Activated T-helper 2 cell treated with anti-CD3 and anti-CD28 coated beads, Interferon-gamma antibody, Interleukin-2, Interleukin-4, amounts not matched to agents 10 μg/mL and 5 μg/mL and 100 μg/mL, durations not matched to agents 14 hours and 24 hours and 36 hours (primary cell): ENCODE data around the gene THAP4. TPM values are rescaled to one million over a fixed set of nuclear protein-coding genes. Genes with fewer than 3 reads are reported as not detected.

Experiments used
- DNase-seq: peaks from one replicate; pipeline ENCODE4 v3.0.0; 2021; ENCODE audit warnings: low spot score
- H3K27ac Mint-ChIP-seq: one replicate; pipeline ENCODE4 v1.8.0; 2021; ENCODE audit warnings: mixed read lengths
- H3K27me3 Mint-ChIP-seq: one replicate; pipeline ENCODE4 v1.8.0; 2021; ENCODE audit warnings: low read depth, mixed read lengths
- H3K36me3 Mint-ChIP-seq: one replicate; pipeline ENCODE4 v1.8.0; 2021; ENCODE audit warnings: low read depth, mixed read lengths
- H3K4me1 Mint-ChIP-seq: one replicate; pipeline ENCODE4 v1.8.0; 2021; ENCODE audit warnings: low read depth, mixed read lengths
- H3K4me3 Mint-ChIP-seq: one replicate; pipeline ENCODE4 v1.8.0; 2021; ENCODE audit warnings: low read depth, mild to moderate bottlenecking, moderate library complexity, mixed read lengths
- H3K9me3 Mint-ChIP-seq: one replicate; pipeline ENCODE4 v1.8.0; 2021; ENCODE audit warnings: mixed read lengths
- intact Hi-C: fragments of 100-400 bp; cut with micrococcal nuclease; formaldehyde crosslinking; loops from one replicate; pipeline ENCODE4 v1.15.1; 2023
- total RNA-seq: library from RNA; stranded (reverse); gene quantifications from 2 replicates; pipeline ENCODE4 v1.2.3, GENCODE V29; 2022

The THAP4 gene
- total RNA-seq, 1 donor from 2014 or later = 48.7 TPM

DNA sequence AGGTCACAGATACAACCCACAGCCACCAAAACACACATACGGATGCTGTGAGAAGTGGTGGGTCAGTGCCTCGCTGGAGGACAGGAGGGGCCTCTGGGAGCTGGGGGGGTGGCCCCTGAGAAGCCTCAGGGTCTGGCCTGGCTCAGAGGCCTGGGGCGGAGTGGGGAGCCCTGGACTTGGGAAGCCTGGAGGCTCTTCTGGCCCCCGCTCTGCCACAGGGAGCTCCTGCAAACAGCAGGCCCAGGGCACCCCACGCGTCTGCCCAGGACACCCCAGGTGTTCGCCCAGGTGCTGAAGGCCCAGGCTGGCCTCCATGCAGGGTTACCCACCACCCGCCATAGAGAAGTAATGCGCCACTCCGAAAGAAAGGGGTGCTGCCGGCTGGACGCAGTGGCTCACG lies 25.9 kb downstream of the THAP4 start:
- Mint-ChIP-seq H3K4me3 (peak overlapping the region; percentile 62), H3K4me1 (peaks cover 17% of the 10 kb centered on the region), H3K9me3 (no peaks in the 10 kb centered on the region), H3K27me3 (no peaks in the 10 kb centered on the region), H3K36me3 (peaks cover 28% of the 10 kb centered on the region), H3K27ac (no peak overlapping the region)
- DNase-seq = no peak
- intact Hi-C loops = loop anchor here (5.0 kb wide), 1 partner anchor 254 kb away; the partner anchor contains the start of gene FARP2

DNA sequence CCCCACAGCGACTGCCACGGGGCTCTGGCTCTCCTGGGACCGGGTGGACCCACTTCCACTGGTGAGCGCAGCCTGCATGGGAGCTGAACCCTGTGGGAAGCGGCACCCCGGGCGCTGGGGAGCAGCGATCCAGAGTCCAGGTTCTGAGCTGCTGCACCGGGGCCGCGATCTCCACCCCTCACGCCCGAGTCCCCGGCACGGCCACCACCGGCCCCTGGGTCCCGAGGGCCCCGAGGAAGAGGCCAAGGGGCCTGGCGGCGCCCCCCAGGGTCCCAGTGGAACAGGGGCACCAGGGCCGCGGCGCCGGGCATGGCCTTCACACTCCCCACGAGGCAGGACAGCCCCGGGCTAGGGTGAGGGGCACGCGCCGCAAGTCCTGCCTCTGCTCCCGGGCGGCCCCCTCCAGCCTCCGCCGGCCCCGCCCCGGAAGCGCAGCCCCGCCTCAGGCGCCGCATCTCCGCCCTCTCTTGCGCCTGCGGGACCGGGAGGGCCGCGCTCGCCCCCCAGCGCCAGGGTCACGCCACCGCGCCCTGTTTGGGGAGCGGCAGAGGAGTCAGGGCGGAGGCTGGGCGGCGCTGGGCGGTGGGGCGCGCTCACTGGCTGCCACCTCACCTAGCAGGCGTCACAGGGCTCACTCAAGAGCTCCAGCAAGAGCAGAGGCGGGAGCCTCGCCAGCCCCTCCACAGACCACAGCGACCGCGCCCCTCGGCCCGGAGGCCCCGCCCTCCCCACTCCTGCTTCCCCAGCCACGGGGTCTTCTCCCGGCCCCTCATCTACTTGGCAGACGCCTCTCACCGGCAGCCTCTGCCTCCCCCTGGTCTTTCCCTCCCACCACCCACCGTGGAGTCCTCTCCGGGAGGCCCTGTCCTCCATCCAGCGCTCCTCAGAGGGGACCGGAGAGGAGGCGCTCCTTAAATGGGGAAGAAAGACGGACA lies 26.8 kb downstream of the THAP4 start:
- no peaks in the 10 kb centered on the region for H3K9me3 Mint-ChIP-seq
- H3K27ac Mint-ChIP-seq = peak overlapping the region; percentile 53
- peak; percentile 89 for DNase-seq
- peaks cover 25% of the 10 kb centered on the region for H3K36me3 Mint-ChIP-seq
- H3K4me3 Mint-ChIP-seq = peak overlapping the region; percentile 62
- no peaks in the 10 kb centered on the region for H3K27me3 Mint-ChIP-seq
- H3K4me1 Mint-ChIP-seq = peaks cover 17% of the 10 kb centered on the region
- intact Hi-C loops = loop anchor here (1.0 to 5.0 kb wide), 2 partner anchors 253 to 295 kb away; partner anchors contain the start of genes FARP2, HDLBP and SEPTIN2

DNA sequence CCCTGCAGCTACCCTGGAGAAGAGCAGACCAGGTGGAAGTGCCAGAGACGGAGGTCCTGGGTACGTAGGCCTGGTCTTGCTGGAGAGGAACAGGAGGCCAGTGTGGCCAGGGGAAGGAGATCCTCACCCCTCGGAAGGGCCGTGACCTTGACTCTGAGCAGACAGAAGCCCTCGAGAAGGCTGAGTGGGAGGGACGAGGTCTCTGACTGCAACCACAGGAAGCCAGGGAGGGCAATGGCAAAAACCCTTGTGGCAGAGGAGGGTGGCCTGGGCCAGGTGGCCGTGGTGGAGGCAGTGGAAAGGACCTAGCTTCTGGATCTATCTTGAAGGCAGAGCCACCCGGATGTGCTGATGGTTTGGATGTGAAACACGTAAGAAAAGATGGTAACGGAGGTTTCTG lies 28.1 kb downstream of the THAP4 start:
- peaks cover 17% of the 10 kb centered on the region for H3K4me1 Mint-ChIP-seq
- no peaks in the 10 kb centered on the region for H3K27me3 Mint-ChIP-seq
- peak overlapping the region; percentile 18 for H3K27ac Mint-ChIP-seq
- peaks cover 22% of the 10 kb centered on the region for H3K36me3 Mint-ChIP-seq
- peak overlapping the region; percentile 60 for H3K4me3 Mint-ChIP-seq
- H3K9me3 Mint-ChIP-seq = no peaks in the 10 kb centered on the region
- DNase-seq = no peak
- intact Hi-C loops = no loop called here

DNA sequence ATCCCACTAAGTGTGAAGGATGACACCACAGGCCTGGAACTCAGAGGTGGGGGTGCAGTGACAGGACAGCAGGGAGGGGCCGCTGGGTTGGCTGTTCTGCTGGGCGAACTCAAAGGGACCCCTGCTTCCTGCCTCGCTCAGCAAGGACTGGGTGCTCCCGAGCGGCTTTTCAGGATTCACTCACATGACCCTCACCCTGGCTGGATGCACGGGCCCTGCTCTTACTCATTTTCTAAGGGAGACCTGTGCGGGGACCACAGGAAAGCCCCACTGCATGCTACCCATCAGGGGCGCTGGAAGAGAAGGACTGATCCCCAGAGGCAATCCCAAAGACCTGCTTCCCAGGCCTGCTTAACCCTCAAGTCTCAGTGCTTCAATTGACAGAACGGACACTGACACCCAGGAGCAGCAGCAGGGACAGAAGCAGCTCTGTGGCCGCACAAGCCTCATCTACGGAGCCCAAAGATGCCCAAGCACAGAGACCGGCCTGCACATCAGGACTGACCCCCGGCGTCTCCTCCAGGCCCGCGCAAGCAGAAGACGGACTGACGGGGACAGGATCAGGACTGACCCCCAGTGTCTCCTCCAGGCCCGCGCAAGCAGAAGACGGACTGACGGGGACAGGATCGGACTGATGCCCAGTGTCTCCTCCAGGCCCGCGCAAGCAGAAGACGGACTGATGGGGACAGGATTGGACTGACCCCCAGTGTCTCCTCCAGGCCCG lies 29.6 kb downstream of the THAP4 start:
- no peak overlapping the region for H3K4me3 Mint-ChIP-seq
- peaks cover 27% of the 10 kb centered on the region for H3K36me3 Mint-ChIP-seq
- DNase-seq = no peak
- peaks cover 17% of the 10 kb centered on the region for H3K4me1 Mint-ChIP-seq
- H3K9me3 Mint-ChIP-seq = no peaks in the 10 kb centered on the region
- intact Hi-C loops = no loop called here
- no peak overlapping the region for H3K27ac Mint-ChIP-seq
- no peaks in the 10 kb centered on the region for H3K27me3 Mint-ChIP-seq

DNA sequence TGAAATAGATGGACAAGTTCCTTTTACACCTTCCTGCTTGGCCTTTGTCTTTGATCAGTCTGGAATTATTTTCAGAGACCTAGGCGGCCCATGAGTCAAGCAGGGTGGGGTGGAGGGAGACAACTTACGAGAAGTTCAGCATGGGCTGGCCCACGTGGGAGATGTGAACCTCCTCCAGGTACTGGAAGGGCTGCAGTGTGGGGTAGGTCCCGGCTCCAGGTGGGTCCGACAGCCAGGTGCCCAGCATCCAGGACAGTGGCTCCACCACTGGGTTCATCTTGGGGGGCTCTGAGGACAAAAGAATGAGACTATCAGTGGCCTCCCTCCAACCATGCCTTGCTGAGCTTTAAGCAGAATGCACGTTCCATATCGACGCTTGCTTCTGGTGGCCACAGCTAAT lies 30.8 kb downstream of the THAP4 start:
- intact Hi-C loops = no loop called here
- no peak overlapping the region for H3K4me3 Mint-ChIP-seq
- no peak for DNase-seq
- peaks cover 30% of the 10 kb centered on the region for H3K36me3 Mint-ChIP-seq
- no peak overlapping the region for H3K27ac Mint-ChIP-seq
- no peaks in the 10 kb centered on the region for H3K9me3 Mint-ChIP-seq
- no peaks in the 10 kb centered on the region for H3K27me3 Mint-ChIP-seq
- peaks cover 13% of the 10 kb centered on the region for H3K4me1 Mint-ChIP-seq

DNA sequence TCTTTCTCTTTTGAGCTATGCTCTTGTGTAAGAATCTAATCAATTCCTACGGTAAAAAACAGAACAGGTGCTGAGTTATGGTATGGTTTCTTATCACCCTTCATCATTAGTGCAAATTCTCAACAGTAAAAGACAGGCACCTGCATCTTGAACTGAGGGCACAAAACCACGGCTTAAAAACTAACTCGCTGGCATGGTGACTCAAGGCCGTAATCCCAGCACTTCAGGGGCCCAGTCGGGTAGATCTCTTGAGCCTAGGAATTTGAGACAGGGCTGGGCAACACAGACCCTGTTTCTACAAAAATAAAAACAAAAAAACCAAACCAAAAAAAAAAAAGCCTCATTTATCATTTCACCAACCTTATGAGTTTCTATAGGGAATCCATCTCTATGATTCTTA lies 33.3 kb downstream of the THAP4 start:
- no peaks in the 10 kb centered on the region for H3K27me3 Mint-ChIP-seq
- peaks cover 4% of the 10 kb centered on the region for H3K4me1 Mint-ChIP-seq
- H3K27ac Mint-ChIP-seq = no peak overlapping the region
- no peaks in the 10 kb centered on the region for H3K9me3 Mint-ChIP-seq
- peaks cover 44% of the 10 kb centered on the region for H3K36me3 Mint-ChIP-seq
- DNase-seq = no peak
- intact Hi-C loops = no loop called here
- H3K4me3 Mint-ChIP-seq = no peak overlapping the region

DNA sequence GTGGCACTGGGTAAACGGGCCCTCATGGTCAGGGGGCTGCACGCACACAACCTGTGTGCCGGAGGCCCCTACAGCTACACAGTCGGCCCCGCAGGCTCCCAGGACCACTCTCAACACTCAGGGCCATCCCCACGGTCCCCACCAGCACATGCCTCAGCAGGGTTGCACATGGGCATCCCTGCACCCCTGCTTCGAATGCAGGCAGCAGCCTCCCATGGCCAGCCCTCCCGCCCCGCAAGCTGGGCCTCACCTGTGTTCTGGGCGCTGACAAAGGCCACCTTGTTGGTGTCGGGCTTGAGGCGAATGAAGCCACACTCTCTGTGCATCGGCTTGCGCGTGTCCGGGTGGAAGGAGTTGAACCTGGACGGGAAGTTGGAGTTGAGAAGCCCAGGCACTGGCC lies 34.2 kb downstream of the THAP4 start:
- DNase-seq = no peak
- H3K36me3 Mint-ChIP-seq = peaks cover 45% of the 10 kb centered on the region
- intact Hi-C loops = no loop called here
- no peaks in the 10 kb centered on the region for H3K9me3 Mint-ChIP-seq
- H3K27me3 Mint-ChIP-seq = no peaks in the 10 kb centered on the region
- no peak overlapping the region for H3K27ac Mint-ChIP-seq
- no peaks in the 10 kb centered on the region for H3K4me1 Mint-ChIP-seq
- no peak overlapping the region for H3K4me3 Mint-ChIP-seq

DNA sequence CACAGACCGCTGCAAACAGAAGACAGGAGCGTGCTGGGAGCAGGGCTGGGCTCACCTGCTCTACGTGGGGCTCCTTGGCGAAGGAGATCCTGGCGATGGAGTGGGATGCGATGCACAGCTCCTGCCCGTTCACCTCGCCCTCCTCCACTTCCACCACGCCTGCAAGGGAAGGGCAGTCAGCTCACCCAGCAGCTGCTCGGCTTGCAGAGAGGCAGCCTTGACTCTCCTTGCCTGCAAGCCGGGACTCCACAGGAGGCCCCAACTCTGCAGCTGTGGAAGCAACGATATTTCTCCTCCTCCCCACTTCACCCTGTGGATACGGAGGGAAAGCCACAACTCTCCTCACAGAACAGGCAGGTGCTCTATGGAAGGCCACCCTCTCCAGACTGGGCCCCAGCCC lies 35.1 kb downstream of the THAP4 start:
- H3K9me3 Mint-ChIP-seq = no peaks in the 10 kb centered on the region
- H3K27me3 Mint-ChIP-seq = no peaks in the 10 kb centered on the region
- DNase-seq = no peak
- no peak overlapping the region for H3K4me3 Mint-ChIP-seq
- intact Hi-C loops = no loop called here
- no peak overlapping the region for H3K27ac Mint-ChIP-seq
- H3K4me1 Mint-ChIP-seq = no peaks in the 10 kb centered on the region
- peaks cover 50% of the 10 kb centered on the region for H3K36me3 Mint-ChIP-seq

DNA sequence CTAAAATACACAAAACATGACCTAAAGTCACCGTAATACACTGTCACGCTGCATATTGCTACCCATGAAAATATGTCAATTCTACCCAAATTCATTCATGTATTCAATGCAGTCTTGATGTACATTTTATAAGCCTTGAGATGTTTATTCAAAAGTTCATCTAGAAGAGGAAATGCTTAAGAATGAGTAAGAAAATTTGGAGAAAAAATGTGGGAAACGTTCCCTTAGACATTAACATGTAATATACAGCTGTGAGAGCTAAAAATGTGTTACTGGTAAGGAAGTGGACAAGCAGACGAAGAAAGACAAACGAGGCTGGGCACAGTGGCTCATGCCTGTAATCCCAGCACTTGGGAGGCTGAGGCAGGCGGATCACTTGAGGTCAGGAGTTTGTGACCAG lies 37.3 kb downstream of the THAP4 start:
- intact Hi-C loops = no loop called here
- H3K27me3 Mint-ChIP-seq = no peaks in the 10 kb centered on the region
- H3K36me3 Mint-ChIP-seq = peaks cover 48% of the 10 kb centered on the region
- no peaks in the 10 kb centered on the region for H3K4me1 Mint-ChIP-seq
- no peak overlapping the region for H3K4me3 Mint-ChIP-seq
- no peak for DNase-seq
- no peaks in the 10 kb centered on the region for H3K9me3 Mint-ChIP-seq
- H3K27ac Mint-ChIP-seq = no peak overlapping the region

DNA sequence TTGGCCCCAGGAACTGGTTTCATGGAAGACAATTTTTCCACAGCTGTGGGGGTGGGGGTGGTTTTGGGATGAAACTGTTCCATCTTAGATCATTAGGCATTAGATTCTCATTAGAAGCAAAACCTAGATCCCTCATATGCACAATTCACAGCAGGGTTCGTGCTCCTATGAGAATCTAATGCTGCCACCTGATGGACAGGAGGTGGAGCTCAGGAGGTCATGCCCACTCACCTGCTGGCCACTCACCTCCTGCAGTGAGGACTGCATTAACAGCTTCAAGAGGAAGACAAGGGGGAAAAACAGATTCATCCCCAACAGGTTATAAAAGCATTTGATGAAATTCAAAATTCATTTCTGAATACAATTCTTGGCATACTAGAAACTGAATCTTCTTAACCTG lies 38.5 kb downstream of the THAP4 start:
- Mint-ChIP-seq H3K36me3 (peaks cover 49% of the 10 kb centered on the region), H3K4me3 (no peak overlapping the region), H3K27ac (no peak overlapping the region), H3K4me1 (no peaks in the 10 kb centered on the region), H3K27me3 (no peaks in the 10 kb centered on the region), H3K9me3 (no peaks in the 10 kb centered on the region)
- intact Hi-C loops = no loop called here
- DNase-seq = no peak

DNA sequence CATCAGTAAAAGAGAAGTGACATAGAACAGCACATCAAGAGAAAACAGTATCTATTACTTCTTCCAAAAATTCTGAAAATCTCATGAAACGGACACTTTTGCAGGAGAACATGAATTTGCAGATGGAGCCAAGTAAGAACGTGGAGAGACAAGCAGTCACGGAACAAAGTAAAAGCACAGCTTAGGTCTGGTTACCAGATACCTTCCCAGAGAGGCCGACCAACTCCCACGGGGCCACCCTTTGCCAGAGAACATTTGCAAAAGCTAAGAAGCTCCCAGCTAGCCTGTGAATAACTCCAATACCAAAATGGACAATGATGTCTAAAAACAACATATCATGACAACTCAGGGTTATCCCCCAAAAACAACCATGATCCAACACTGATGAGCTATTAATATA lies 38.9 kb downstream of the THAP4 start:
- H3K4me1 Mint-ChIP-seq = no peaks in the 10 kb centered on the region
- no peaks in the 10 kb centered on the region for H3K27me3 Mint-ChIP-seq
- no peak overlapping the region for H3K27ac Mint-ChIP-seq
- no peaks in the 10 kb centered on the region for H3K9me3 Mint-ChIP-seq
- peaks cover 47% of the 10 kb centered on the region for H3K36me3 Mint-ChIP-seq
- no peak overlapping the region for H3K4me3 Mint-ChIP-seq
- intact Hi-C loops = no loop called here
- DNase-seq = no peak

DNA sequence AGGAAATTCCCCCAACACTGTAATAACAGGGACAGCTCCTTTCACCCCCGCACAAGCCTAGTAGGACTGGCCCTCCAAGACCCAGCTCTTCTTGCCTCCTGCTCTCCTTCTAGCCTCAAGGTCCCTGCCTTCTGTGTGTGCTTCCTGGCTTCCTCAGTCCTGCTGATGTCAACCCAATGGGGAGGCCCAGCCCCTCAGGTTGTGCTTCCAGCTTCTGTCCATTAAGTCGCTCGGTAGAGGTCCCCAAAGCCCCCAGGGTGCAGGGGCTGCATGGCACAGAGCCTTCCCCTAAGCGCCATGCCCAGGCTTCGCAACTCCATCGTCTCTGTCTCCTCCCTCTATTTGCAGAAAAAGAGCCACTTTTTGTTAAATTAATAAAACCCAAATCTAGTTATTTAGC lies 39.4 kb downstream of the THAP4 start:
- DNase-seq = no peak
- Mint-ChIP-seq H3K9me3 (no peaks in the 10 kb centered on the region), H3K36me3 (peaks cover 47% of the 10 kb centered on the region), H3K4me1 (no peaks in the 10 kb centered on the region), H3K4me3 (no peak overlapping the region), H3K27me3 (no peaks in the 10 kb centered on the region), H3K27ac (no peak overlapping the region)
- intact Hi-C loops = no loop called here

DNA sequence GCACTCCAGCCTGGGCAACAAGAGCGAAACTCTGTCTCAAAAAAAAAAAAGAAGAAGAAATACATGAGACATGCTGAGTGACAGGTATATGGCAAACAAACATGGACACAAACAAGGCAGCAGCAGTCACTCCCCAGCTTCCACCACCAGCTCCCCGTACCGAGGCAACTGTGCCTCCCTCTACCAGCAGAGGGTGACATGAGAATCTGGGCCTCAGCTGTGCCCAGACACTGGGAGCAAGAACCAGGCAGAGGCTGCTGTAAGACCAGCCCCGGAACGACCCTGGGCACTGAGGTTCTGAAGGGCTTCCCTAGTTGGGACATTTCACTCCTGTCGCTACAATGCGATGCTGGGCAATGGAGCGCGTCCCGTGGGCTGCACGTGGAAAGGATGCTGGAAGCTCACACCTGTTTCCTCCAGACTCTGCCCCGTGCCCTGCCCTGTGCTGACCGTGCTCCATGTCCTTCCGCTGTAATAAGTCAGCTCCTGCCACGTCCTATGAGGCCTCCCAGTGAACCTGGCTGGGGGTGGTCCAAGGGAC lies 41.3 kb downstream of the THAP4 start:
- intact Hi-C loops = no loop called here
- Mint-ChIP-seq H3K4me3 (no peak overlapping the region), H3K27ac (no peak overlapping the region), H3K27me3 (no peaks in the 10 kb centered on the region), H3K4me1 (no peaks in the 10 kb centered on the region), H3K36me3 (peaks cover 37% of the 10 kb centered on the region), H3K9me3 (no peaks in the 10 kb centered on the region)
- no peak for DNase-seq
